Measurements from ENCODE around the gene PFN1. TPM values are rescaled to one million over a fixed set of nuclear protein-coding genes. Genes with fewer than 3 reads are reported as not detected.

PFN1 gene
- total and polyA plus RNA-seq, 7 experiments from 2014 or later = 430 to 2,132 (median 726) TPM

- CTCF ChIA-PET = no interaction called here
- Histone ChIP-seq H3K27me3 (ENCODE audit: control insufficient read depth in 2 of 2, insufficient read depth in 2 of 2, low read length in 2 of 2) (no peaks in the 10 kb centered on the region), H3K4me1 (ENCODE audit: control insufficient read depth in 2 of 2, insufficient read depth in 2 of 2, low read length in 2 of 2) (peaks cover 59 to 60% of the 10 kb centered on the region in 2 donors), H3K9me3 (ENCODE audit: control insufficient read depth in 2 of 3, low read length in 3 of 3) (no peaks in the 10 kb centered on the region), H3K27ac (ENCODE audit: low read depth, low read length) (peak overlapping the region; percentile 89), H3K36me3 (ENCODE audit: control insufficient read depth in 2 of 3, insufficient read depth in 3 of 3, low read length in 3 of 3) (peaks cover 9 to 63% (median 21%) of the 10 kb centered on the region in 3 experiments), H3K4me3 (ENCODE audit: low read length) (peak overlapping the region; percentile 89)
- Mint-ChIP-seq H3K4me3 (peak overlapping the region; percentile 92 to 100 (median 98)), H3K4me1 (peaks cover 60 to 84% (median 78%) of the 10 kb centered on the region in 7 donors), H3K27me3 (peaks cover 0 to 2% (median 0%) of the 10 kb centered on the region in 5 donors), H3K27ac (peak overlapping the region; percentile 89 to 98 (median 95)), H3K9me3 (peaks cover 0 to 2% (median 0%) of the 10 kb centered on the region in 11 donors), H3K36me3 (peaks cover 0 to 56% (median 33%) of the 10 kb centered on the region in 5 donors)
- no peak for ATAC-seq
- DNase-seq = no peak
- intact Hi-C loops (cut with micrococcal nuclease) = loop anchor here (2.0 to 10.0 kb wide), 5 partner anchors 32 to 1714 kb away; partner anchors contain the start of genes ZNF594 (in 2 of the 2), ARRB2 (in 1 of the 2), C17orf100 (in 1 of the 2) and INCA1 (in 1 of the 2)
- POLR2A ChIA-PET = interaction anchor here (1.8 to 4.9 kb wide), 8 partner anchors 10 to 230 kb away, joined by 7 to 135 read pairs (median 21); partner anchors contain the start of genes ARRB2, C17orf107, CHRNE and ENO3
Measured at GRCh38 chr17:4941319-4941610, 7.1 kb downstream of the PFN1 start.

GRCh38 chr17:4940555-4941318 lies 7.6 kb downstream of the PFN1 start:
- Histone ChIP-seq H3K9me3 (ENCODE audit: control insufficient read depth in 2 of 3, low read length in 3 of 3) (no peaks in the 10 kb centered on the region), H3K4me3 (ENCODE audit: low read length) (peak overlapping the region; percentile 89), H3K4me1 (ENCODE audit: control insufficient read depth in 2 of 2, insufficient read depth in 2 of 2, low read length in 2 of 2) (peaks cover 54 to 55% of the 10 kb centered on the region in 2 donors), H3K27ac (ENCODE audit: low read depth, low read length) (peak overlapping the region; percentile 89), H3K36me3 (ENCODE audit: control insufficient read depth in 2 of 3, insufficient read depth in 3 of 3, low read length in 3 of 3) (peaks cover 7 to 59% (median 21%) of the 10 kb centered on the region in 3 experiments), H3K27me3 (ENCODE audit: control insufficient read depth in 2 of 2, insufficient read depth in 2 of 2, low read length in 2 of 2) (no peaks in the 10 kb centered on the region)
- Mint-ChIP-seq H3K9me3 (peaks cover 0 to 1% (median 0%) of the 10 kb centered on the region in 11 donors), H3K36me3 (peaks cover 0 to 56% (median 31%) of the 10 kb centered on the region in 5 donors), H3K27ac (peak overlapping the region; percentile 89 to 98 (median 95)), H3K27me3 (peaks cover 0 to 2% (median 0%) of the 10 kb centered on the region in 5 donors), H3K4me1 (peaks cover 59 to 84% (median 73%) of the 10 kb centered on the region in 7 donors), H3K4me3 (peak overlapping the region; percentile 92 to 100 (median 98))
- ATAC-seq = no peak
- ChIA-PET CTCF (interaction anchor here (0.7 to 1.9 kb wide), 8 partner anchors 8 to 151 kb away, joined by 3 to 10 read pairs (median 4); partner anchors contain the start of genes PFN1 and SPAG7), POLR2A (interaction anchor here (0.7 to 4.9 kb wide), 25 partner anchors 10 to 798 kb away, joined by 3 to 135 read pairs (median 5); partner anchors contain the start of genes ARRB2, C17orf107, CAMTA2 and CHRNE)
- peak in 3 of 9 donors; percentile 34 to 57 (median 39) for DNase-seq
- intact Hi-C loops (cut with micrococcal nuclease) = loop anchor here (1.0 to 10.0 kb wide), 13 partner anchors 8 to 1714 kb away; partner anchors contain the start of genes ARRB2 (in 2 of the 2), CAMTA2 (in 2 of the 2), INCA1 (in 2 of the 2) and KIF1C (in 2 of the 2)

GRCh38 chr17:4939796-4940554 lies 8.4 kb downstream of the PFN1 start, which contains the start of the genes RNF167 and SLC25A11:
RNF167 (plus strand) TSS chr17:4940268; CDS start chr17:4940910, 642 bp downstream.
SLC25A11 (minus strand) TSS chr17:4940046; CDS start chr17:4939910, 136 bp downstream.
- CTCF ChIA-PET = interaction anchor here (0.7 to 1.9 kb wide), 9 partner anchors 9 to 150 kb away, joined by 3 to 10 read pairs (median 4); partner anchors contain the start of genes PFN1 and SPAG7
- Histone ChIP-seq H3K9me3 (ENCODE audit: control insufficient read depth in 2 of 3, low read length in 3 of 3) (no peaks in the 10 kb centered on the region), H3K4me1 (ENCODE audit: control insufficient read depth in 2 of 2, insufficient read depth in 2 of 2, low read length in 2 of 2) (peaks cover 46 to 47% of the 10 kb centered on the region in 2 donors), H3K27me3 (ENCODE audit: control insufficient read depth in 2 of 2, insufficient read depth in 2 of 2, low read length in 2 of 2) (no peaks in the 10 kb centered on the region), H3K36me3 (ENCODE audit: control insufficient read depth in 2 of 3, insufficient read depth in 3 of 3, low read length in 3 of 3) (peaks cover 2 to 51% (median 16%) of the 10 kb centered on the region in 3 experiments), H3K4me3 (ENCODE audit: low read length) (peak within 1 kb of the TSS; percentile 89), H3K27ac (ENCODE audit: low read depth, low read length) (peak within 1 kb of the TSS; percentile 89)
- POLR2A ChIA-PET = interaction anchor here (0.6 to 4.9 kb wide), 31 partner anchors 9 to 797 kb away, joined by 3 to 135 read pairs (median 4); partner anchors contain the start of genes ARRB2, C17orf107, CAMTA2 and CHRNE
- ATAC-seq (peak; percentile 94), DNase-seq (peak; percentile 86 to 99 (median 98))
- H3K27me3 Mint-ChIP-seq = no peaks in the 10 kb centered on the region
- H3K4me3 Mint-ChIP-seq = peak within 1 kb of the TSS; percentile 92 to 100 (median 98)
- intact Hi-C loops (cut with micrococcal nuclease) = loop anchor here (1.0 to 10.0 kb wide), 13 partner anchors 8 to 1715 kb away; partner anchors contain the start of genes ARRB2 (in 2 of the 2), CAMTA2 (in 2 of the 2), INCA1 (in 2 of the 2) and KIF1C (in 2 of the 2)
- peak within 1 kb of the TSS; percentile 89 to 98 (median 95) for H3K27ac Mint-ChIP-seq
- H3K36me3 Mint-ChIP-seq = peaks cover 0 to 48% (median 23%) of the 10 kb centered on the region in 5 donors
- peaks cover 0 to 1% (median 0%) of the 10 kb centered on the region in 11 donors for H3K9me3 Mint-ChIP-seq
- peaks cover 52 to 77% (median 65%) of the 10 kb centered on the region in 7 donors for H3K4me1 Mint-ChIP-seq

DNA sequence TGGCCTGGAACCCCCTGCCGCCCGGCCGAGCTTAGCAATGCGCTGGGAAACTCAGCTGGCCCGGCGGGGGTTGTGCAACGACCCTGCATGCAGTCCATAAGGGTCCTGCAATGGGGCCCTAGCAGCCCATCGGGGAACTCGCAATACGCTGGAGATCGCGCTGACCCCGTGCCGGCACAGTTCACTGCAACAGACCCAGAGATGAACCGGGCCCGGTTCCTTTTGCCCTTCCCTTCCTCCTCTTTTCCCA lies 8.9 kb downstream of the PFN1 start:
- POLR2A ChIA-PET = interaction anchor here (0.6 to 4.9 kb wide), 28 partner anchors 8 to 384 kb away, joined by 3 to 135 read pairs (median 4); partner anchors contain the start of genes ARRB2, C17orf107, CAMTA2 and CHRNE
- Mint-ChIP-seq H3K36me3 (peaks cover 0 to 43% (median 23%) of the 10 kb centered on the region in 5 donors), H3K9me3 (peaks cover 0 to 1% (median 0%) of the 10 kb centered on the region in 11 donors), H3K4me1 (peaks cover 49 to 75% (median 63%) of the 10 kb centered on the region in 7 donors), H3K27me3 (no peaks in the 10 kb centered on the region), H3K27ac (peak overlapping the region; percentile 88 to 98 (median 92)), H3K4me3 (peak overlapping the region; percentile 92 to 100 (median 98))
- peaks cover 0 to 46% (median 16%) of the 10 kb centered on the region in 3 experiments for H3K36me3 ChIP-seq (ENCODE audit: control insufficient read depth in 2 of 3, insufficient read depth in 3 of 3, low read length in 3 of 3)
- H3K4me3 ChIP-seq (ENCODE audit: low read length) = peak overlapping the region; percentile 89
- H3K4me1 ChIP-seq (ENCODE audit: control insufficient read depth in 2 of 2, insufficient read depth in 2 of 2, low read length in 2 of 2) = peaks cover 43 to 44% of the 10 kb centered on the region in 2 donors
- CTCF ChIA-PET = interaction anchor here (0.8 to 1.9 kb wide), 8 partner anchors 9 to 149 kb away, joined by 3 to 10 read pairs (median 4); partner anchors contain the start of gene PFN1
- DNase-seq = peak in 1 of 9 donors; percentile 20
- H3K9me3 ChIP-seq (ENCODE audit: control insufficient read depth in 2 of 3, low read length in 3 of 3) = no peaks in the 10 kb centered on the region
- no peak for ATAC-seq
- peak overlapping the region; percentile 89 for H3K27ac ChIP-seq (ENCODE audit: low read depth, low read length)
- intact Hi-C loops (cut with micrococcal nuclease) = no loop called here
- no peaks in the 10 kb centered on the region for H3K27me3 ChIP-seq (ENCODE audit: control insufficient read depth in 2 of 2, insufficient read depth in 2 of 2, low read length in 2 of 2)

DNA sequence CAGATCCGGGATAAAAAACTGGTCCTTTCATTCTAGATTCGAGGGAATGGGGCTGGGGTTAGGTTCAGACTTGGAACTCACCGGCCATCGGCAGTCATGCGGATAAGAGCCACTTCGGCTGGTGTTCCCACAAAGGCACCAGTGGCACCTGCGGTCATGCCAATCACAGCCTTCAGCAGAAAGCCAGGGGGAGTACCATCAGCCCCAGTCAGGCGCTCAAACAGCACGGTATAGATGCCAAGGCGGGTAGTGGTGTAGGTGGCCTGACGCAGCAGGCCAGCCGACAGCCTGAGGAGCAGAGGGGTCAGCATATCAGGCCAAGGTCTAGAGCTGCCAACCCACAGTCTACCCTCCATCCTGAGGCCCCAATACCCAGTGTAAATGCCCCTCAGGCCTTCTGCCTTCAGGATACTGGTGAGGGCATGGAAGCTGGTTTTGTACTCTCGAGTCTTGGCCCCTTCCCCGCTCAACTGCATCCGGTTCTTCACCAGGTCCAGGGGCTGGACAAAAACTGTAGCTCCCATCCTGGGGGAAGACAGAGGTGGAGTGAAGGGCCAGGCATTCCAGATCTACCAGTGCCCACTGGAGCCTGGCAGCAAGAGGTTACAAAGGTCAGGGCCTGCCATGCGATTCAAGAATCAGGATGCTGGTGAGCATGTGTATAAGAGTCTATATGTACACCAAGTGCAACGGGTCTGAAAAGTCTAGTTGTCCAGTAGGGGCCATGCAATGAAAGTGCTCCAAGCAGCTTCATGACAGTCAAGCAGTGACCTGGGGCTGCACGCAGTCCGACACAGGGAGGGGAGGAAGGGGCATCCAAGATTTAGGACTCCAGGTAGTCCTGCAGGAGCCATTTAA lies 9.4 kb downstream of the PFN1 start:
- H3K27me3 ChIP-seq (ENCODE audit: control insufficient read depth in 2 of 2, insufficient read depth in 2 of 2, low read length in 2 of 2) = no peaks in the 10 kb centered on the region
- peaks cover 0 to 37% (median 23%) of the 10 kb centered on the region in 5 donors for H3K36me3 Mint-ChIP-seq
- peak overlapping the region; percentile 92 to 100 (median 98) for H3K4me3 Mint-ChIP-seq
- H3K9me3 Mint-ChIP-seq = peaks cover 0 to 1% (median 0%) of the 10 kb centered on the region in 11 donors
- ChIA-PET POLR2A (interaction anchor here (0.6 to 4.9 kb wide), 17 partner anchors 12 to 236 kb away, joined by 3 to 135 read pairs (median 8); partner anchors contain the start of genes ARRB2, C17orf107, CHRNE and ENO3), CTCF (interaction anchor here (1.0 to 1.9 kb wide), 6 partner anchors 10 to 41 kb away, joined by 3 to 10 read pairs (median 4); partner anchors contain the start of gene PFN1)
- H3K27ac ChIP-seq (ENCODE audit: low read depth, low read length) = peak overlapping the region; percentile 89
- H3K27ac Mint-ChIP-seq = peak overlapping the region; percentile 88 to 98 (median 92)
- peaks cover 0 to 46% (median 16%) of the 10 kb centered on the region in 3 experiments for H3K36me3 ChIP-seq (ENCODE audit: control insufficient read depth in 2 of 3, insufficient read depth in 3 of 3, low read length in 3 of 3)
- intact Hi-C loops (cut with micrococcal nuclease) = no loop called here
- H3K4me1 ChIP-seq (ENCODE audit: control insufficient read depth in 2 of 2, insufficient read depth in 2 of 2, low read length in 2 of 2) = peaks cover 43 to 44% of the 10 kb centered on the region in 2 donors
- DNase-seq (no peak), ATAC-seq (no peak)
- H3K27me3 Mint-ChIP-seq = peaks cover 0 to 3% (median 0%) of the 10 kb centered on the region in 5 donors
- peak overlapping the region; percentile 89 for H3K4me3 ChIP-seq (ENCODE audit: low read length)
- H3K9me3 ChIP-seq (ENCODE audit: control insufficient read depth in 2 of 3, low read length in 3 of 3) = no peaks in the 10 kb centered on the region
- peaks cover 49 to 75% (median 63%) of the 10 kb centered on the region in 7 donors for H3K4me1 Mint-ChIP-seq

Measured in naive thymus-derived CD4-positive, alpha-beta T cell (primary cell).